OCI-LY7 (cell line): Measurements from ENCODE around the gene GADD45B. TPM values are rescaled to one million over a fixed set of nuclear protein-coding genes. Genes with fewer than 3 reads are reported as not detected.

Experiments
- BruUV-seq: library from RNA; stranded (reverse); fragments of 400-500 nt; replicated peaks from 2 replicates; lab custom pipeline; 2021; lab: Mats Ljungman, UMichigan
- CTCF ChIA-PET: fragments of 300-600 bp; sonication (Branson Sonifier 250); formaldehyde crosslinking; loops from one replicate; lab custom pipeline; 2022; ENCODE audit warnings: antibody characterized with exemption; ENCODE audit not compliant: unreplicated experiment; lab: Charles Lee
- POLR2A ChIA-PET: fragments of 300-600 bp; sonication (Branson Sonifier 250); formaldehyde crosslinking; loops from one replicate; lab custom pipeline; 2022; ENCODE audit warnings: antibody characterized with exemption; lab: Charles Lee
- DNase-seq: peaks from one replicate; pipeline ENCODE4 v3.0.0-alpha.2; 2015; ENCODE audit warnings: low spot score
- H2AFZ ChIP-seq: fragments of 200-600 bp; sonication (generic), shearing (Covaris generic); 2 replicates; pipeline ENCODE4 v1.6.1; 2014; ENCODE audit warnings: mild to moderate bottlenecking, antibody characterized with exemption, low read length, moderate library complexity
- H3K27ac ChIP-seq: fragments of 200-600 bp; sonication (generic); 2 replicates; pipeline ENCODE4 v1.5.1; 2014; ENCODE audit warnings: mixed run types, low read depth, mild to moderate bottlenecking, moderate library complexity, low read length, inconsistent platforms; ENCODE audit not compliant: poor library complexity, severe bottlenecking
- H3K36me3 ChIP-seq: fragments of 200-600 bp; sonication (generic); 2 replicates; pipeline ENCODE4 v1.6.1; 2014; ENCODE audit warnings: mild to moderate bottlenecking, antibody characterized with exemption, low read length, moderate library complexity, mixed read lengths; ENCODE audit not compliant: insufficient read depth
- H3K4me1 ChIP-seq: fragments of 200-600 bp; sonication (generic); 2 replicates; pipeline ENCODE4 v1.5.1; 2014; ENCODE audit warnings: mild to moderate bottlenecking, low read length; ENCODE audit not compliant: insufficient read depth, poor library complexity, severe bottlenecking
- H3K4me2 ChIP-seq: fragments of 200-600 bp; sonication (generic); 2 replicates; pipeline ENCODE4 v1.6.1; 2014; ENCODE audit warnings: mild to moderate bottlenecking, low read length
- H3K4me3 ChIP-seq: fragments of 200-600 bp; sonication (generic); 2 replicates; pipeline ENCODE4 v1.5.1; 2014; ENCODE audit warnings: mild to moderate bottlenecking, low read depth, low read length; ENCODE audit not compliant: poor library complexity, severe bottlenecking
- H3K79me2 ChIP-seq: fragments of 200-600 bp; sonication (generic); 2 replicates; pipeline ENCODE4 v1.6.1; 2016; ENCODE audit warnings: low read depth, mild to moderate bottlenecking, low read length, moderate library complexity, mixed read lengths; ENCODE audit not compliant: insufficient read depth
- H3K9me2 ChIP-seq: fragments of 200-600 bp; sonication (generic); 2 replicates; pipeline ENCODE4 v1.6.1; 2016; ENCODE audit warnings: mild to moderate bottlenecking, low read length, mixed read lengths; ENCODE audit not compliant: insufficient read depth
- H3K9me3 ChIP-seq: fragments of 200-600 bp; sonication (generic); 2 replicates; pipeline ENCODE4 v1.6.1; 2014; ENCODE audit warnings: mild to moderate bottlenecking, mixed run types, low read length, mixed read lengths
- H4K20me1 ChIP-seq: fragments of 200-600 bp; sonication (generic); 2 replicates; pipeline ENCODE4 v1.6.1; 2014; ENCODE audit warnings: mild to moderate bottlenecking, antibody characterized with exemption, low read length, moderate library complexity, mixed read lengths; ENCODE audit not compliant: insufficient read depth
- EZH2phosphoT487 ChIP-seq: fragments of 200-600 bp; sonication (generic); IDR thresholded peaks from 2 replicates; pipeline ENCODE4 v1.6.1; 2018; ENCODE audit warnings: low read depth, borderline replicate concordance, mild to moderate bottlenecking, mixed run types, antibody characterized with exemption, low read length, moderate library complexity, mixed read lengths
- intact Hi-C: fragments of 100-400 bp; cut with micrococcal nuclease; formaldehyde crosslinking; loops from one replicate; pipeline ENCODE4 v1.10.0; 2022; ENCODE audit not compliant: unreplicated experiment
- total RNA-seq, 2 experiments: library from RNA; depleted of rRNA in 1 of 2; stranded (reverse); fragments of >200 nt in 1 of 2; shearing (Covaris generic) in 1 of 2; gene quantifications; 2 replicates each; pipeline ENCODE4 v1.2.3, GENCODE V29; 2014 to 2022
- TF ChIP-seq, protein P1 (sequence below): fragments of 200-600 bp; sonication (generic); conservative IDR thresholded peaks from 2 replicates; pipeline ENCODE4 v1.5.1; 2014; ENCODE audit warnings: mild to moderate bottlenecking, antibody characterized with exemption, low read length, moderate library complexity, mixed read lengths

GADD45B gene
- total RNA-seq, 2 experiments from 2014 or later: 40.5 to 98.4 TPM

DNA sequence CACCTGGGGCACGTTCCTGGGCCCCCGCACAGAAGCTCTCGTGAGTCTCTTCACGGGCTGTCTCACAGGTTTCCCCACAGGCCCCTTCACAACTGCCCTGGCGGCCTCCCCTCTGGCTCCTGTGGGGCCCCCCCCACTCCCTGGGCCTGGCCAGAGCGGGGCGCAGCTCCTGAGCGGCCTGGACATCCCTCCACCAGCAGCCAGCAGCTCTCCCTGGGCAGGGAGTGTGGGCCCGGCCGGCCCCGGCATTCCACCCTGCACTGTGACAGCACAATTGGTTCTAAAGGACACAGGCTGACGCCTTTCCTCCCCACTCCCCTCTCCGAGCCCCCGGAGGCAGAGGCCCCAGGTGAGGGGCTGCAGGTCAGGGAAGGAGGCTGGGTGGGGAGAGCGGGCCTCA, 39.0 kb upstream of the GADD45B start:
- ChIA-PET POLR2A (interaction anchor here (0.6 kb wide), 1 partner anchor 20 kb away, joined by 3 read pairs; no protein-coding TSS in a partner anchor), CTCF (no interaction called here)
- Histone ChIP-seq H3K79me2 (no peaks in the 10 kb centered on the region), H3K4me3 (no peak overlapping the region), H3K9me2 (no peaks in the 10 kb centered on the region), H3K4me2 (no peak overlapping the region), H3K36me3 (peaks cover 72% of the 10 kb centered on the region), H4K20me1 (no peaks in the 10 kb centered on the region), H3K27ac (no peak overlapping the region), H3K4me1 (no peaks in the 10 kb centered on the region), H3K9me3 (no peaks in the 10 kb centered on the region), H2AFZ (no peak overlapping the region)
- no peak for DNase-seq
- TF ChIP-seq, protein P1, sequence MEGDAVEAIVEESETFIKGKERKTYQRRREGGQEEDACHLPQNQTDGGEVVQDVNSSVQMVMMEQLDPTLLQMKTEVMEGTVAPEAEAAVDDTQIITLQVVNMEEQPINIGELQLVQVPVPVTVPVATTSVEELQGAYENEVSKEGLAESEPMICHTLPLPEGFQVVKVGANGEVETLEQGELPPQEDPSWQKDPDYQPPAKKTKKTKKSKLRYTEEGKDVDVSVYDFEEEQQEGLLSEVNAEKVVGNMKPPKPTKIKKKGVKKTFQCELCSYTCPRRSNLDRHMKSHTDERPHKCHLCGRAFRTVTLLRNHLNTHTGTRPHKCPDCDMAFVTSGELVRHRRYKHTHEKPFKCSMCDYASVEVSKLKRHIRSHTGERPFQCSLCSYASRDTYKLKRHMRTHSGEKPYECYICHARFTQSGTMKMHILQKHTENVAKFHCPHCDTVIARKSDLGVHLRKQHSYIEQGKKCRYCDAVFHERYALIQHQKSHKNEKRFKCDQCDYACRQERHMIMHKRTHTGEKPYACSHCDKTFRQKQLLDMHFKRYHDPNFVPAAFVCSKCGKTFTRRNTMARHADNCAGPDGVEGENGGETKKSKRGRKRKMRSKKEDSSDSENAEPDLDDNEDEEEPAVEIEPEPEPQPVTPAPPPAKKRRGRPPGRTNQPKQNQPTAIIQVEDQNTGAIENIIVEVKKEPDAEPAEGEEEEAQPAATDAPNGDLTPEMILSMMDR: no peak
- no peak for TF ChIP-seq EZH2phosphoT487
- no TSS peak for BruUV-seq
- intact Hi-C loops: no loop called here

DNA sequence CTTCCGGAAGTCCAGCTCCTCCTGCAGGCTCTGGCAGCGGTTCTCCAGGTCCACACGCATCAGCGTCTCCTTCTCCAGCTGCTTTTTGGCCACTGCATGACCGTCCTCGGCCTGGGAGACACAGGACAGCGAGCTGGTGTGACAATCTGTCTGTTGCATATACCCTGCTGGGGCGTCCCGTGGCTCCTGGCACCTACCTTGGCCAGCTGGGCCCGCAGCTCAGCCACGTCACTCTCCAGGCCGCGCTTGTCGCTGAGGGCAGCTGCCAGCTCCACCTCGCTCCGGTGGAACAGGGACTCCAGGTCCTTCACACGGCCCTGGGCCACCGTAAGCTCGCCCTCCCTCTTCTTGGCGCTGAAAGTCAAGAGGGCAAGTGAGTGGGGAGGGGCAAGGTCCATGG, 37.7 kb upstream of the GADD45B start:
- no peaks in the 10 kb centered on the region for H3K9me2 ChIP-seq
- no peaks in the 10 kb centered on the region for H4K20me1 ChIP-seq
- peaks cover 78% of the 10 kb centered on the region for H3K36me3 ChIP-seq
- H3K79me2 ChIP-seq: no peaks in the 10 kb centered on the region; the same call in 1 of the 2 replicates
- BruUV-seq: no TSS peak
- ChIA-PET POLR2A (interaction anchor here (0.7 kb wide), 1 partner anchor 106 kb away, joined by 8 read pairs; no protein-coding TSS in a partner anchor), CTCF (no interaction called here)
- no peak overlapping the region for H2AFZ ChIP-seq
- intact Hi-C loops: no loop called here
- no peaks in the 10 kb centered on the region for H3K9me3 ChIP-seq
- no peak overlapping the region for H3K27ac ChIP-seq
- no peak overlapping the region for H3K4me2 ChIP-seq
- no peaks in the 10 kb centered on the region for H3K4me1 ChIP-seq
- no peak overlapping the region for H3K4me3 ChIP-seq
- TF ChIP-seq, protein P1: no peak
- TF ChIP-seq EZH2phosphoT487: no peak
- no peak for DNase-seq

DNA sequence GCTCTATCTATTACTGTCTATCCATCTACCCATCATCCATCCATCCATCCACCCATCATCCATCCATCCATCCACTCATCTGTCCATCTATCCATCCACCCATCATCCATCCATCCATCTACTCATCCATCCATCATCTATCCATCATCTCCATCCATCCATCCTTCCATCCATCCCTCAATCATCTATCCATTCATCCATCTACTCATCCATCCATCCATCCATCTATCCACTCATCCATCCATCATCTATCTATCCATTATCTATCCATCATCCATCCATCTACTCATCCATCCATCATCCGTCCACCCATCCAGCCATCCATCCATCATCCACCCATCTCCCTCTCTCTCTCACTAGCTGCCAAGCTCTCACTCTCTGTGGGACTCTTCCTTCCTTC, 35.4 kb upstream of the GADD45B start:
- POLR2A ChIA-PET: interaction anchor here (0.6 kb wide), 1 partner anchor 482 kb away, joined by 3 read pairs; no protein-coding TSS in a partner anchor
- DNase-seq: no peak
- Histone ChIP-seq H4K20me1 (no peaks in the 10 kb centered on the region), H3K27ac (no peak overlapping the region), H3K4me1 (no peaks in the 10 kb centered on the region), H3K9me3 (no peaks in the 10 kb centered on the region), H2AFZ (no peak overlapping the region), H3K9me2 (no peaks in the 10 kb centered on the region), H3K4me2 (no peak overlapping the region), H3K79me2 (peaks cover 14% of the 10 kb centered on the region), H3K36me3 (peaks cover 80% of the 10 kb centered on the region), H3K4me3 (no peak overlapping the region)
- intact Hi-C loops: no loop called here
- BruUV-seq: no TSS peak
- TF ChIP-seq EZH2phosphoT487: no peak
- TF ChIP-seq, protein P1: no peak
- CTCF ChIA-PET: no interaction called here
